ENCODE data around the gene OAS3. TPM values are rescaled to one million over a fixed set of nuclear protein-coding genes. Genes with fewer than 3 reads are reported as not detected.
A peak's percentile ranks its signal among the peaks of the same experiment; 100 is the strongest.
"Not testable (repeated sequence)": the region's sequence is repeated elsewhere in the genome, so short reads cannot be mapped to it uniquely, and the experiment has no call there.

The OAS3 gene
- total RNA-seq, 1 experiment from 2014 or later, result 1.2 TPM

GRCh38 chr12:112950701-112951100 lies 12.4 kb downstream of the OAS3 start:
- DNase-seq (ENCODE audit: low spot score) (no peak), ATAC-seq (0 out of 2 replicates have a peak, but pooled peaks have one; percentile 20)
- Mint-ChIP-seq H3K9me3 (peaks cover 4% of the 10 kb centered on the region; the same call in 1 of the 2 replicates), H3K36me3 (no peaks in the 10 kb centered on the region), H3K4me3 (no peak overlapping the region), H3K27ac (no peak overlapping the region), H3K4me1 (no peaks in the 10 kb centered on the region), H3K27me3 (ENCODE audit: low read depth) (peaks cover 6% of the 10 kb centered on the region)
- no peak for TF ChIP-seq GRHL2 (CRISPR knock-in tag; IDR thresholded peaks at IDR 0.05; ENCODE audit: insufficient replicate concordance, severe bottlenecking)
- TF ChIP-seq, protein P1, sequence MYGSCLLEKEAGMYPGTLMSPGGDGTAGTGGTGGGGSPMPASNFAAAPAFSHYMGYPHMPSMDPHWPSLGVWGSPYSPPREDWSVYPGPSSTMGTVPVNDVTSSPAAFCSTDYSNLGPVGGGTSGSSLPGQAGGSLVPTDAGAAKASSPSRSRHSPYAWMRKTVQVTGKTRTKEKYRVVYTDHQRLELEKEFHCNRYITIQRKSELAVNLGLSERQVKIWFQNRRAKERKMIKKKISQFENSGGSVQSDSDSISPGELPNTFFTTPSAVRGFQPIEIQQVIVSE (CRISPR knock-in tag; IDR thresholded peaks at IDR 0.05; ENCODE audit: borderline replicate concordance), result no peak
- TF ChIP-seq IRF2 (CRISPR knock-in tag; IDR thresholded peaks at IDR 0.05; ENCODE audit: borderline replicate concordance, low read depth), result no peak
- ChIA-PET POLR2A (no interaction called here), CTCF (no interaction called here)

GRCh38 chr12:112957125-112957524 lies 18.9 kb downstream of the OAS3 start:
- POLR2A ChIA-PET, ATAC-seq: not testable (repeated sequence)
- peaks cover 44% of the 10 kb centered on the region for H3K9me3 Mint-ChIP-seq

GRCh38 chr12:112961074-112961473 lies 22.8 kb downstream of the OAS3 start:
- H3K9me3 Mint-ChIP-seq, result peaks cover 49% of the 10 kb centered on the region
- H3K4me1 Mint-ChIP-seq, result no peaks in the 10 kb centered on the region
- ATAC-seq (no peak; the same call in 1 of the 2 replicates), DNase-seq (ENCODE audit: low spot score) (no peak)
- H3K27ac Mint-ChIP-seq, result no peak overlapping the region
- POLR2A ChIA-PET, result no interaction called here
- H3K36me3 Mint-ChIP-seq, result peaks cover 20% of the 10 kb centered on the region
- CTCF ChIA-PET, result interaction anchor here (4.8 kb wide), 1 partner anchor 32 kb away, joined by 21 read pairs; no protein-coding TSS in a partner anchor
- no peak overlapping the region for H3K4me3 Mint-ChIP-seq
- TF ChIP-seq TCF7 (CRISPR knock-in tag; IDR thresholded peaks at IDR 0.05; ENCODE audit: low read depth), result no peak
- peaks cover 37% of the 10 kb centered on the region for H3K27me3 Mint-ChIP-seq (ENCODE audit: low read depth)

More at GRCh38 chr12:112957125-112957524, 18.9 kb downstream of the OAS3 start:
- Mint-ChIP-seq H3K36me3 (peaks cover 20% of the 10 kb centered on the region), H3K27me3 (ENCODE audit: low read depth) (peaks cover 44% of the 10 kb centered on the region)
- H3K4me1 Mint-ChIP-seq; H3K27ac Mint-ChIP-seq; H3K4me3 Mint-ChIP-seq; DNase-seq (ENCODE audit: low spot score); CTCF ChIA-PET: not testable (repeated sequence)

GRCh38 chr12:112961536-112961935 lies 23.3 kb downstream of the OAS3 start:
- no peak for DNase-seq (ENCODE audit: low spot score)
- ChIA-PET POLR2A (no interaction called here), CTCF (interaction anchor here (4.8 kb wide), 1 partner anchor 31 kb away, joined by 21 read pairs; no protein-coding TSS in a partner anchor)
- H3K4me3 Mint-ChIP-seq, result no peak overlapping the region
- H3K27ac Mint-ChIP-seq, result no peak overlapping the region
- peaks cover 49% of the 10 kb centered on the region for H3K9me3 Mint-ChIP-seq
- H3K4me1 Mint-ChIP-seq, result no peaks in the 10 kb centered on the region
- no peak for ATAC-seq
- peaks cover 20% of the 10 kb centered on the region for H3K36me3 Mint-ChIP-seq
- H3K27me3 Mint-ChIP-seq (ENCODE audit: low read depth), result peaks cover 33% of the 10 kb centered on the region
- TF ChIP-seq TEAD1 (CRISPR knock-in tag; IDR thresholded peaks at IDR 0.05), result no peak
- TF ChIP-seq ZNF263 (CRISPR knock-in tag; IDR thresholded peaks at IDR 0.05; ENCODE audit: low read depth), result no peak
- TF ChIP-seq, protein P2, sequence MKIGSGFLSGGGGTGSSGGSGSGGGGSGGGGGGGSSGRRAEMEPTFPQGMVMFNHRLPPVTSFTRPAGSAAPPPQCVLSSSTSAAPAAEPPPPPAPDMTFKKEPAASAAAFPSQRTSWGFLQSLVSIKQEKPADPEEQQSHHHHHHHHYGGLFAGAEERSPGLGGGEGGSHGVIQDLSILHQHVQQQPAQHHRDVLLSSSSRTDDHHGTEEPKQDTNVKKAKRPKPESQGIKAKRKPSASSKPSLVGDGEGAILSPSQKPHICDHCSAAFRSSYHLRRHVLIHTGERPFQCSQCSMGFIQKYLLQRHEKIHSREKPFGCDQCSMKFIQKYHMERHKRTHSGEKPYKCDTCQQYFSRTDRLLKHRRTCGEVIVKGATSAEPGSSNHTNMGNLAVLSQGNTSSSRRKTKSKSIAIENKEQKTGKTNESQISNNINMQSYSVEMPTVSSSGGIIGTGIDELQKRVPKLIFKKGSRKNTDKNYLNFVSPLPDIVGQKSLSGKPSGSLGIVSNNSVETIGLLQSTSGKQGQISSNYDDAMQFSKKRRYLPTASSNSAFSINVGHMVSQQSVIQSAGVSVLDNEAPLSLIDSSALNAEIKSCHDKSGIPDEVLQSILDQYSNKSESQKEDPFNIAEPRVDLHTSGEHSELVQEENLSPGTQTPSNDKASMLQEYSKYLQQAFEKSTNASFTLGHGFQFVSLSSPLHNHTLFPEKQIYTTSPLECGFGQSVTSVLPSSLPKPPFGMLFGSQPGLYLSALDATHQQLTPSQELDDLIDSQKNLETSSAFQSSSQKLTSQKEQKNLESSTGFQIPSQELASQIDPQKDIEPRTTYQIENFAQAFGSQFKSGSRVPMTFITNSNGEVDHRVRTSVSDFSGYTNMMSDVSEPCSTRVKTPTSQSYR (CRISPR knock-in tag; IDR thresholded peaks at IDR 0.05), result no peak
- TF ChIP-seq NR3C1 (CRISPR knock-in tag; conservative IDR thresholded peaks at IDR 0.05; ENCODE audit: low read depth), result no peak
- TF ChIP-seq USF1 (CRISPR knock-in tag; IDR thresholded peaks at IDR 0.05), result no peak
- TF ChIP-seq, protein P3, sequence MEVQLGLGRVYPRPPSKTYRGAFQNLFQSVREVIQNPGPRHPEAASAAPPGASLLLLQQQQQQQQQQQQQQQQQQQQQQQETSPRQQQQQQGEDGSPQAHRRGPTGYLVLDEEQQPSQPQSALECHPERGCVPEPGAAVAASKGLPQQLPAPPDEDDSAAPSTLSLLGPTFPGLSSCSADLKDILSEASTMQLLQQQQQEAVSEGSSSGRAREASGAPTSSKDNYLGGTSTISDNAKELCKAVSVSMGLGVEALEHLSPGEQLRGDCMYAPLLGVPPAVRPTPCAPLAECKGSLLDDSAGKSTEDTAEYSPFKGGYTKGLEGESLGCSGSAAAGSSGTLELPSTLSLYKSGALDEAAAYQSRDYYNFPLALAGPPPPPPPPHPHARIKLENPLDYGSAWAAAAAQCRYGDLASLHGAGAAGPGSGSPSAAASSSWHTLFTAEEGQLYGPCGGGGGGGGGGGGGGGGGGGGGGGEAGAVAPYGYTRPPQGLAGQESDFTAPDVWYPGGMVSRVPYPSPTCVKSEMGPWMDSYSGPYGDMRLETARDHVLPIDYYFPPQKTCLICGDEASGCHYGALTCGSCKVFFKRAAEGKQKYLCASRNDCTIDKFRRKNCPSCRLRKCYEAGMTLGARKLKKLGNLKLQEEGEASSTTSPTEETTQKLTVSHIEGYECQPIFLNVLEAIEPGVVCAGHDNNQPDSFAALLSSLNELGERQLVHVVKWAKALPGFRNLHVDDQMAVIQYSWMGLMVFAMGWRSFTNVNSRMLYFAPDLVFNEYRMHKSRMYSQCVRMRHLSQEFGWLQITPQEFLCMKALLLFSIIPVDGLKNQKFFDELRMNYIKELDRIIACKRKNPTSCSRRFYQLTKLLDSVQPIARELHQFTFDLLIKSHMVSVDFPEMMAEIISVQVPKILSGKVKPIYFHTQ (CRISPR knock-in tag; IDR thresholded peaks at IDR 0.05), result no peak
- TF ChIP-seq, protein P4, sequence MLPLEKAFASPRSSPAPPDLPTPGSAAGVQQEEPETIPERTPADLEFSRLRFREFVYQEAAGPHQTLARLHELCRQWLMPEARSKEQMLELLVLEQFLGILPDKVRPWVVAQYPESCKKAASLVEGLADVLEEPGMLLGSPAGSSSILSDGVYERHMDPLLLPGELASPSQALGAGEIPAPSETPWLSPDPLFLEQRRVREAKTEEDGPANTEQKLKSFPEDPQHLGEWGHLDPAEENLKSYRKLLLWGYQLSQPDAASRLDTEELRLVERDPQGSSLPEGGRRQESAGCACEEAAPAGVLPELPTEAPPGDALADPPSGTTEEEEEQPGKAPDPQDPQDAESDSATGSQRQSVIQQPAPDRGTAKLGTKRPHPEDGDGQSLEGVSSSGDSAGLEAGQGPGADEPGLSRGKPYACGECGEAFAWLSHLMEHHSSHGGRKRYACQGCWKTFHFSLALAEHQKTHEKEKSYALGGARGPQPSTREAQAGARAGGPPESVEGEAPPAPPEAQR (CRISPR knock-in tag; IDR thresholded peaks at IDR 0.05), result no peak
- no peak for TF ChIP-seq ATF6 (CRISPR knock-in tag; IDR thresholded peaks at IDR 0.05)
- TF ChIP-seq ZNF317 (CRISPR knock-in tag; IDR thresholded peaks at IDR 0.05; ENCODE audit: borderline replicate concordance, low read depth), result no peak
- no peak for TF ChIP-seq FOXP1 (CRISPR knock-in tag; IDR thresholded peaks at IDR 0.05; ENCODE audit: borderline replicate concordance)
- no peak for TF ChIP-seq ZNF671 (CRISPR knock-in tag; IDR thresholded peaks at IDR 0.05)

Measured in WTC11 (cell line).